Progenitor cell of endocrine pancreas (in vitro differentiated cells): ENCODE measurements around the gene KRT39. TPM values are rescaled to one million over a fixed set of nuclear protein-coding genes. Genes with fewer than 3 reads are reported as not detected.
A peak's percentile ranks its signal among the peaks of the same experiment; 100 is the strongest.

Experiments used
- DNase-seq: peaks from one replicate; pipeline ENCODE4 v3.0.0; 2021; ENCODE audit warnings: low spot score; ENCODE audit not compliant: unreplicated experiment
- H3K27ac Mint-ChIP-seq: 2 replicates; pipeline ENCODE4 v1.8.0; 2021; ENCODE audit warnings: mild to moderate bottlenecking, moderate library complexity, mixed read lengths
- H3K27me3 Mint-ChIP-seq: 2 replicates; pipeline ENCODE4 v1.8.0; 2021; ENCODE audit warnings: mixed read lengths
- H3K36me3 Mint-ChIP-seq: 2 replicates; pipeline ENCODE4 v1.8.0; 2022; ENCODE audit warnings: mixed read lengths; ENCODE audit not compliant: insufficient read depth
- H3K4me1 Mint-ChIP-seq: 2 replicates; pipeline ENCODE4 v1.8.0; 2021; ENCODE audit warnings: low read depth, mixed read lengths
- H3K4me3 Mint-ChIP-seq: 2 replicates; pipeline ENCODE4 v1.8.0; 2021; ENCODE audit warnings: low read depth, mild to moderate bottlenecking, moderate library complexity, mixed read lengths
- H3K9me3 Mint-ChIP-seq: 2 replicates; pipeline ENCODE4 v1.8.0; 2021; ENCODE audit warnings: low read depth, mixed read lengths
- total RNA-seq: library from RNA; stranded (reverse); gene quantifications from 2 replicates; pipeline ENCODE4 v1.2.1, GENCODE V29; 2021
- TF ChIP-seq, protein P1 (sequence below): fragments of 200-600 bp; sonication (generic); IDR thresholded peaks from one replicate; pipeline ENCODE4 v1.5.0; 2021; ENCODE audit warnings: antibody characterized with exemption, mild to moderate bottlenecking; ENCODE audit not compliant: unreplicated experiment

Gene KRT39
- total RNA-seq, 1 donor from 2014 or later = not detected

DNA sequence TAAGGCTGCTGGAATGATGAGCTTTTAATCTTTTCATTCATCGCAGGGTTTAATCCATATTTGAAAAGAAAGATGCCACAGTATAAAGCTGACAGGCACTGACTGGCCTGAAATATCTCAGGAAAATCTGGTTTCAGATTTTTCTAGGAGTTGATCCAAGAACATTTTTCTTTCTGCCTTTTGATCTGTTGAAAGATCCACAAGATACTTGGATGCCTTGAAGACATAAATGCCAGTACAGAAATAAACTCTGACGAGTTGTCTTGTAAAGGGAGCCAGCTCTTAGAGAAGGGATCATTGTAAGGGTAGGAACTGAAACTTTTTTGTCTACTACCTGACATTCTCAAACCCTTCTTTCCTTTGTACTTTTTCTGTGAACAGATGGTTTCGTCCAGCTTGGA, 56.3 kb downstream of the KRT39 start:
- Mint-ChIP-seq H3K9me3 (no peaks in the 10 kb centered on the region), H3K4me1 (peaks cover 4% of the 10 kb centered on the region), H3K4me3 (no peak overlapping the region), H3K27me3 (no peaks in the 10 kb centered on the region), H3K27ac (no peak overlapping the region), H3K36me3 (no peaks in the 10 kb centered on the region)
- TF ChIP-seq, protein P1, sequence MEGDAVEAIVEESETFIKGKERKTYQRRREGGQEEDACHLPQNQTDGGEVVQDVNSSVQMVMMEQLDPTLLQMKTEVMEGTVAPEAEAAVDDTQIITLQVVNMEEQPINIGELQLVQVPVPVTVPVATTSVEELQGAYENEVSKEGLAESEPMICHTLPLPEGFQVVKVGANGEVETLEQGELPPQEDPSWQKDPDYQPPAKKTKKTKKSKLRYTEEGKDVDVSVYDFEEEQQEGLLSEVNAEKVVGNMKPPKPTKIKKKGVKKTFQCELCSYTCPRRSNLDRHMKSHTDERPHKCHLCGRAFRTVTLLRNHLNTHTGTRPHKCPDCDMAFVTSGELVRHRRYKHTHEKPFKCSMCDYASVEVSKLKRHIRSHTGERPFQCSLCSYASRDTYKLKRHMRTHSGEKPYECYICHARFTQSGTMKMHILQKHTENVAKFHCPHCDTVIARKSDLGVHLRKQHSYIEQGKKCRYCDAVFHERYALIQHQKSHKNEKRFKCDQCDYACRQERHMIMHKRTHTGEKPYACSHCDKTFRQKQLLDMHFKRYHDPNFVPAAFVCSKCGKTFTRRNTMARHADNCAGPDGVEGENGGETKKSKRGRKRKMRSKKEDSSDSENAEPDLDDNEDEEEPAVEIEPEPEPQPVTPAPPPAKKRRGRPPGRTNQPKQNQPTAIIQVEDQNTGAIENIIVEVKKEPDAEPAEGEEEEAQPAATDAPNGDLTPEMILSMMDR = no peak
- no peak for DNase-seq

DNA sequence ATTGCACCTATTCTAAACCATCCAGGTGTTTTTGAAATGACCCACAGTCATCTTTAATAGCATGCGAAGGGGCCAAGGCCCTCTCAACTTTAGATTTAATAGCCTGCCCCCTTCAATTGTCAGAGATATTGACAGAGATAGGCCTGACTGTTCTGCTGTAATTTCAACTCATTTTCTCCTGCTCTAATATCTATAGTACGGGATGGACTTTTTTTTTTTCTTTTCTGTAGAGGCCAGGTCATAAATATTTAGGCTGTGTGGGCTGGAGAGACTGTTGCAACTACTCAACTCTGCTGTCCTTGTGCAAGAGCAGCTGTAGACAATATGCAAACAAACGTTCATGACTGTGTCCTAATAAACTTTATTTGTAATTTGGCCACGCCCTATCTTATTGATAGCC, 57.0 kb downstream of the KRT39 start:
- no peaks in the 10 kb centered on the region for H3K9me3 Mint-ChIP-seq
- no peak overlapping the region for H3K27ac Mint-ChIP-seq
- H3K36me3 Mint-ChIP-seq = no peaks in the 10 kb centered on the region
- H3K4me1 Mint-ChIP-seq = peaks cover 4% of the 10 kb centered on the region
- TF ChIP-seq, protein P1 = no peak
- H3K27me3 Mint-ChIP-seq = no peaks in the 10 kb centered on the region
- H3K4me3 Mint-ChIP-seq = no peak overlapping the region
- no peak for DNase-seq

DNA sequence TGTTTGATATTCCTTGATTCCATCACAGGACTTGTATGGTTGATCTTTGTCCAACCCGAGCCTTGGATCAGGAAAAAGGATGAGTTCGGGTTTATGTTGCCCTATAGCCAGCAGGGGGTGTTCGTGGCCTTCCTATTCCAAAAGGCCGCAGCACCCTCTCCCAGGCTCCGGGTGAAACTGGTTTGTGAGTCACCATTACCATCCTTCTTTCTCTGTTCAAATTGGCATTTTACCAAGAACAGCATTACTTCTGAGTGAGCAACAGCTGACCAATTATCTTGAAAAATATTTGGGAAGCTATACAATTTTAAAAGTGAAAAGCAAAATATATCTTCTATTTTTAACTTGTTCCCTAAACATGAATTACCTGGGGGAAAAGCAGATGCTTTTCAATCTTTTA, 57.4 kb downstream of the KRT39 start:
- no peaks in the 10 kb centered on the region for H3K9me3 Mint-ChIP-seq
- peak; percentile 60 for DNase-seq
- H3K4me3 Mint-ChIP-seq = no peak overlapping the region
- no peak overlapping the region for H3K27ac Mint-ChIP-seq
- TF ChIP-seq, protein P1 = peak; percentile 78
- H3K4me1 Mint-ChIP-seq = peaks cover 8% of the 10 kb centered on the region
- no peaks in the 10 kb centered on the region for H3K36me3 Mint-ChIP-seq
- H3K27me3 Mint-ChIP-seq = no peaks in the 10 kb centered on the region

Other genes starting within 250 kb of the KRT39 start
- not detected in 2 replicates for gene KRT25, start 211.6 kb downstream of the KRT39 start, total RNA-seq
- not detected in 2 replicates for gene KRT26, start 194.7 kb downstream of the KRT39 start, total RNA-seq
- not detected in 2 replicates for gene KRT27, start 184.4 kb downstream of the KRT39 start, total RNA-seq
- not detected in 2 replicates for gene KRT28, start 167.0 kb downstream of the KRT39 start, total RNA-seq
- gene KRT10, start 144.3 kb downstream of the KRT39 start, total RNA-seq = 33.1 and 37.5 TPM in 2 replicates
- gene KRT12, start 99.7 kb downstream of the KRT39 start, total RNA-seq = not detected in 2 replicates
- gene KRT20, start 81.7 kb downstream of the KRT39 start, total RNA-seq = not detected in 2 replicates
- gene KRT23, start 29.3 kb downstream of the KRT39 start, total RNA-seq = 2.1 and 3.8 TPM in 2 replicates
- 0.13 TPM in 1 of 2 replicates, not detected in the other for gene KRT40, start 17.4 kb upstream of the KRT39 start, total RNA-seq
- not detected in 2 replicates for gene KRTAP3-3, start 27.2 kb upstream of the KRT39 start, total RNA-seq
- gene KRTAP3-2, start 33.0 kb upstream of the KRT39 start, total RNA-seq = not detected in 2 replicates
- not detected in 2 replicates for gene KRTAP3-1, start 42.2 kb upstream of the KRT39 start, total RNA-seq
- not detected in 2 replicates for gene KRTAP1-5, start 60.3 kb upstream of the KRT39 start, total RNA-seq
- not detected in 2 replicates for gene KRTAP1-4, start 63.2 kb upstream of the KRT39 start, total RNA-seq
- gene KRTAP1-3, start 67.9 kb upstream of the KRT39 start, total RNA-seq = not detected in 2 replicates
- not detected in 2 replicates for gene KRTAP1-1, start 74.5 kb upstream of the KRT39 start, total RNA-seq
- not detected in 2 replicates for gene KRTAP2-1, start 80.4 kb upstream of the KRT39 start, total RNA-seq
- gene KRTAP2-2, start 88.3 kb upstream of the KRT39 start, total RNA-seq = not detected in 2 replicates
- gene KRTAP2-3, start 93.2 kb upstream of the KRT39 start, total RNA-seq = not detected in 2 replicates
- not detected in 2 replicates for gene KRTAP2-4, start 98.9 kb upstream of the KRT39 start, total RNA-seq
- gene KRTAP4-7, start 117.2 kb upstream of the KRT39 start, total RNA-seq = not detected in 2 replicates
- gene KRTAP4-8, start 131.2 kb upstream of the KRT39 start, total RNA-seq = not detected in 2 replicates
- not detected in 2 replicates for gene KRTAP4-16, start 135.3 kb upstream of the KRT39 start, total RNA-seq
- gene KRTAP4-9, start 138.4 kb upstream of the KRT39 start, total RNA-seq = not detected in 2 replicates
- gene KRTAP4-11, start 151.4 kb upstream of the KRT39 start, total RNA-seq = not detected in 2 replicates
- gene KRTAP4-12, start 157.2 kb upstream of the KRT39 start, total RNA-seq = not detected in 2 replicates
- not detected in 2 replicates for gene KRTAP4-6, start 173.6 kb upstream of the KRT39 start, total RNA-seq
- not detected in 2 replicates for gene KRTAP4-5, start 182.9 kb upstream of the KRT39 start, total RNA-seq
- not detected in 2 replicates for gene KRTAP4-4, start 193.8 kb upstream of the KRT39 start, total RNA-seq
- not detected in 2 replicates for gene KRTAP4-3, start 201.3 kb upstream of the KRT39 start, total RNA-seq
- not detected in 2 replicates for gene KRTAP4-2, start 211.3 kb upstream of the KRT39 start, total RNA-seq
- gene KRTAP4-1, start 218.0 kb upstream of the KRT39 start, total RNA-seq = not detected in 2 replicates
- gene KRTAP9-1, start 222.9 kb upstream of the KRT39 start, total RNA-seq = not detected in 2 replicates